Astrocyte (in vitro differentiated cells and primary cell): ENCODE data around the gene AKAP8L.

Experiments
- CTCF ChIP-seq: IDR thresholded peaks from 2 replicates; pipeline ENCODE4 v1.5.1; 2011; ENCODE audit warnings: low read depth, mild to moderate bottlenecking, inconsistent platforms, low read length, moderate library complexity; ENCODE audit not compliant: insufficient read depth
- EZH2 ChIP-seq: IDR thresholded peaks from 2 replicates; pipeline ENCODE4 v1.6.1; 2012; ENCODE audit warnings: mild to moderate bottlenecking, low read length, inconsistent platforms; ENCODE audit not compliant: insufficient read depth

DNA sequence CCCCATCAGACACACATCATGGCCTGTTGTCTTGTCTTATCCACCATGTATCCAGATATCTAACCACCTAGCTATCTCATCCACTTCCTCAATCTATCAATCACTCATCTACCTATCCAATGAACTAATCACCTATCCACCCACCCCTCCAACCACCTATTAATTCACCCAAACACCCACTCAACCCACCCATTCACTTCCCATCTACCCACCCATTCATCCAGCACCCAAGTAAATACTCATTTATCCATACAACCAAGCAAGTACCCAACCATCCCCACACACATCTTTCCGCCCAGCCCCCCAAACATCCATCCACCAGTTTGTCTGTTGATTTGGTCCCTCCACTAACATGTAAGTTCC, 31.7 kb upstream of the AKAP8L start:
- TF ChIP-seq EZH2 (no peak), CTCF (no peak)
